Epidermal melanocyte (primary cell): Measurements from ENCODE around the gene LAMA1.

Experiments used
- DNase-seq: peaks from one replicate; pipeline ENCODE4 v3.0.0; 2011; ENCODE audit warnings: low spot score; ENCODE audit not compliant: insufficient read length

Gene LAMA1

DNA sequence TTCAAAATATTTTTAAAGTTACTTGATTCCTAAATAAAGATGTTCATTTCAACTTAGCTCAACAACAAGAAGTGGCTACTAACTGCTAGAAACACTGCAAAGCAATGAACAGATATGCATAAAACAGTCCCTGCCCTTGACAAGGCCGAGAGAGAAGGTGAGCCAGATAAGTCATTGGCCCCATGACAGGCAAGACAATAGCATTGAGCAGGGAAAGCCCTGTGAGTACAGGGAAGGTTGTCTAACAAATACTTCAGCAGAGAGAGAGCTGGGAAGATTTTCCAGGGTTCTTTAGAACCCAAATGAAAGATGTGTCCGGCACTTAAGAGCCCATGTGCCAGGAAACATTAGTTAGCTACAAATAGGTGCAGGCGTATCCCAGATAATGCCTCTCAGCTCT is 4.7 kb downstream of the LAMA1 start:
- DNase-seq: no peak

- no peak for DNase-seq
Measured at GRCh38 chr18:7111134-7111533, 6.5 kb downstream of the LAMA1 start.

- DNase-seq: no peak
Measured at GRCh38 chr18:7105943-7106342, 11.7 kb downstream of the LAMA1 start.

DNA sequence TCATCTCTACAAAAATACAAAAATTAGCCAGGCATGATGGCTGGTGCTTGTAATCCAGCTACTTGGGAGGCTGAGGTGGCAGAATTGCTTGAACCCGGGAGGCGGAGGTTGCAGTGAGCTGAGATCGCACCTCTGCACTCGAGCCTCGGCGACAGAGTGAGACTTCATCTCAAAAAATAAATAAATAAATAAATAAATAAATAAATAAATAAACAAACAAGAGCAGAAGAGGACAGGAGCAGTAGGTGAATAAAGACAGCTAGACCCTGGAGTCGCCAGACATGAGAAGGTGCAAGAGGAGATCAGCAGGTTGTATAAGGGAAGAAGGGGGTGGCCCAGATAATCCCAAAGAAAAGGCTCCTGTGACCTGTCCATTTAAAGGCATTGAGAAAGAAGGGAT is 12.3 kb downstream of the LAMA1 start:
- no peak for DNase-seq

DNA sequence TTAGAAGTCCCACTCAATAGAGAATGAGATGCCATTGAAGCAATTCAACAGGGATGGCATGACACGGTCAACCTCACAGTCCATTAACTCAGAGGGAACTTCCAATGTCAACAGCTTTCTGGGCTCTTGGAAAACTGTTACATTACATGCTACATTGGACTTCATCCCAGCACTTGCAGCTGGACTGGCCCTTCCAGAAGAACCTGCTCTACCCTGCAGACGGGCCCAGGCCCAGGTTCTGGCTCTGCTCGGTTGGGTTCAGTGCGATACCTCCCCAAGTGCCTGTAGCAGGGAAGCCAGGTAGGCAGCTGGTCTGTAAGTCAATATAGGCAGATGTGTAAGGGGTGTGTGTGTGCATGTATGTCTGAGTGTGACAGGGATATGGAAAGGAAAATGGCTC is 12.9 kb downstream of the LAMA1 start:
- DNase-seq: no peak

DNA sequence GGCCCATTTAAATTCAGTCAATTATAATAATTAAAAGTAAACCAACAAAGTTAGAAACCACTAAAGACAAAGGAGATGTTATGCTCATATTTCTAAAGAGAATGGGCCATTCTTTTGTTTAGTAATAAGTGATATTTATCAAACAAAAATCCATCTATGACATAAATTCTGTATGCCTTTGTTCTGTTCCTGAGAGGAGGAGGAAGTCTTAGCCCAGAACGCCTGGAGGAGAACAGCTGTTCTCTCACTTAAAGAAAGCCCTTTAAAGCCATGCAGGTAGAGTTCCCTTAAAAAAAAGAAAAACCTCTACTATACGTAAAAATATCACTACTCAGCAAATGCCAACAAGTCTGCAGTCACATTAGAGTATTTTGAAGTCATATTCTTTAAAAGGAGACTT is 15.5 kb downstream of the LAMA1 start:
- DNase-seq: peak; percentile 17

DNA sequence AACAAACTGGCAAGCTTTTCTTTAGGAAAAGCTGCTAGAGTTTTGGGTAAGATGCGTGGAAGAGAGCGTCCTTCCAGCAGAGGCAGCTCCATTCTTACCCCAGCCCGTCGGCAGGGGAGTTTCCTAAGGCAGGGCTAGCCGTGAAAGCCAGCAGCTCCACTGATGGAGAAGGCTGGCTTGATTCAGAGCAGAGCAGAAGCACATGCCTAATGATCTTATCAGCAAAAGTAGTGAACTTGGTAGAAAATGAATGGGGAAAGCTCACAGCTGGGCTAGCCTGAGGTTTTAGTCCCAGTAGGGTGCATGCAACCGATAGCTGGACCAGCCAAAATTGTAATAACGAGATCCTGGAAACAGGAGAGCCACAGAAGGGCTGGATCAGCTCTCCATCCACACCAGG is 20.8 kb downstream of the LAMA1 start:
- no peak for DNase-seq

DNA sequence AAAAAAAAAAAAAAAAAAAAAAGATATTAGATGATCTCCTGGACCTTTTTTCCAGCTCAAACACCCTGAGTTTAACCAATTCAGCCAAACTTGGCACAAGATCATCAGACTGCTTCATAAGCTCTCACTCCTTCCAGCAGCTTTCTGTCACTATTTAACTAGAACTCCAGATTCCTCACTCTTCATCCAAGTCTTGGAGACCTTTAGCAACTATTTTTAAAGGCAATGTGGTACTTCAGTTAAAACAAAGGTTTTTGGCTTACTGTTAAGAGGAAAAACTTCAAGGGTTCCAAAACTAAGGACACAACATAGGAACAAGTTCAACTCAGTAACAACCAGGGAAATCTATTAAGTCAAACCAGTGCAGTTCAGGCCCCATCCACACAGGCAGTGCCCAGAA is 23.2 kb downstream of the LAMA1 start:
- DNase-seq: no peak

- peak; percentile 50 for DNase-seq
Measured at GRCh38 chr18:7090771-7091170, 26.8 kb downstream of the LAMA1 start.

GRCh38 chr18:7089369-7089768 is 28.2 kb downstream of the LAMA1 start:
- no peak for DNase-seq

DNA sequence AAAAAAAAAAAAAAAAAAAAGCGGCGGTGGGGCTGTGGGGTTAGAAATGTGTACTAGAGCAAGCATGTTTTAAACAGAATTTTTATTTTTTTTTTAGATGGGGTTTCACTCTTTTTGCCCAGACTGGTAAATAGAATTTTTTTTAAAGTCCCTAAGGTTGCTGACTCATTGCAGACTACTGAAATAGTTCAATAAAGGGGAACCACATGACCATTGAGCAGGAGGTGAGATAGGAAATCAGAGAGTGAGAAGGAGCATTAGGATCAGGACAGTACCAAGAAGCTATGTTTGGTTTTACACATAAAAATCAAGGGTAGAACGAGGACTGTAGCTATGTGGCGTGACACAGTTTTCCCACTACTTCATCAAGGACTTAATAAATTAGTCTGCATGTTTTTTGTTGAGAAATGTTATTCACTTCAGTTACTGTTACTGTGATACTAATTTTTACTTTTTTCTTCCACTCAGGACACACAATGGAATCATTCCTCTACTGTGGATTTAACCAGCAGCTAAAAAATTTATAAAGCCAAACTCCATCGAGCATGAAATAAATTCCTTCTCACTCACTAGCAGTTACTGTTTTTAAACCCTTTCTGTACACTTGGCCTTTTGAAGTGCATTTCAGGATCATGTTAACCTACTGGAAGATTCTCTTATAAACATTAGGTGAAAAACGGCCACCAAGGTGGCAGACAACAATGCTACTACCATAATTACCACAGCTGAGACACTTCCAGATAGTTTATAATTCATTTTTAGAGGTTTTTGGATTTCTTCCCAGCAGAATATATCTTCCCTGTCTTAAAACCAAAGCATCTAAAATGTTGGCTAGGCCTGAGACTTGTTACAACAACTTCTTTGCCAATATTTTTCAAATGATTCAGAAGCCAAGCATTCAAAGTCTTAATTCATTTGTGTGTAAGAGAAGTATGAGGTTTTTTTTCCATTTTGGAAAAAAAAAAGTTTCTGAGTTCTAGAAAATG is 33.2 kb downstream of the LAMA1 start:
- DNase-seq: no peak

GRCh38 chr18:7082671-7083070 is 34.9 kb downstream of the LAMA1 start:
- DNase-seq: no peak

- DNase-seq: no peak
Measured at GRCh38 chr18:7079231-7079630, 38.4 kb downstream of the LAMA1 start.

DNA sequence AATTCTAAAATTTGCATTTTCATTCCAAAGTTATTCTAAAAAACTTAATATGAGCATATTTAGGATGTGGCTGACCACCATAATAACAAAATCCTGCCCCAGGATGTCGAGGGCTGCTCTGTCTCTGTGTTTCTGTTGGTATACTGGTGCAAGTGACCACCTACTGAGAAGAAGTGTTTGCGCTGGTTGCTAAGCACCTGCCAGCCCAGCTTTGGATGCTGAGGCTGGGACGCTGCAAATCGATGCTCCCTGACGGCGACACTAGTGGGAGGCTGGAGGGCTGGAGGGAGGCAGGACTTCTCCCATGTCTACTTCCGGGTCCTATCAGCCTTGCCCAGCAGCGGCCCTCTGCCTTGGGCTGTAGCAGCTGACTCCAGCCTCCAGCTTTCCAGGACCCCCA is 45.0 kb downstream of the LAMA1 start:
- DNase-seq: no peak

GRCh38 chr18:7071600-7071999 is 46.0 kb downstream of the LAMA1 start:
- DNase-seq: no peak

DNA sequence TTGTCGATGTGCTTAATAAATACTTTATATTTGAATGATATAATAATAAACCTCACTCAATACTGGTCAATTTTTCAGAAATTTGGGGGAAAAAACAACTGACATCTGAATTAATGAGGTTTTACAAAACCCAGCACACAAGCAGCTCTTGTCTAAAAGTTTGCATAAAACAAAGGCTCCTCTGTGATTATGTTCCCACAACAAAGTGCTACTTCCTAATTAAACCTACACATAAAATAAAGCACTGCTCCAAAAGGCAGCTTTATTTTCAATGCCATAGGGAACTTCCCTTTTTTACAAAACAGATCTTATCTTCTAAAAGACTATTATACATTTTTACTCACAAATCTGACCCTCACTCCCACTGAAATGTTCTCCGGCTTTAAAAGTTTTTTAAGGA is 47.1 kb downstream of the LAMA1 start:
- DNase-seq: no peak

DNA sequence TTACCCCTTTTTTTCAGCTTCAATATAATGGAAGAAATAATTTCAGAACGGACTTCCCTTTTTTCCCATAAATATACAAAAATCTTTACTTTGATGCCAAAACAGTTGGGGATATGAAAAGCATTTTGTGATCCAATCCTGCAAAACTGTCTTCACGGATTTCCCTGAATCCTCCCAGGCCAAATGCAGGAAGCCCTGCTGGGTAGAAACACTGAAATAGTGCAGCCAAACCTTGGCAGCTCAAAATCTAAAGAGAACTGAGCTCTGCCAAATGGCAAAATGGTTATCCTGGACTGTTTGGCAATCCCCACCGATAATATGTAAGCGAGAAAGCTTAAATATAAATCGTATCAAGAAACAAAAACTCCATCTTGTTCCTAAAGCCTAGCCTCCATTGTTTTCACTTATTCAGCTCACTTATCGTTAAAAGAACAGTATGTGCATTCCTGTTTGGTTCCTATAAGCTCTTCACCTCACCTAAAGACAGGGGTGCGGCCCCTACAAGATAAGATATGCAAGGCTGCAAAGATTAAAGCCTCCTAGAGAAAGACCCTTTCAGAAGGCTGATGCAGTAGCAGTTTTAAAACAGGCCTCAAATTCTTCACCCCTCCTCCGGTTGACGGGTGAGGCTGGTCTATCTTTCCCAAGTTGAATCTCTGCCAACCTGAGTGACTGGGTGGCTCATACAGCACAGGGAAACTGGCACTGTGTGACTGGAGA is 48.6 kb downstream of the LAMA1 start:
- no peak for DNase-seq

DNA sequence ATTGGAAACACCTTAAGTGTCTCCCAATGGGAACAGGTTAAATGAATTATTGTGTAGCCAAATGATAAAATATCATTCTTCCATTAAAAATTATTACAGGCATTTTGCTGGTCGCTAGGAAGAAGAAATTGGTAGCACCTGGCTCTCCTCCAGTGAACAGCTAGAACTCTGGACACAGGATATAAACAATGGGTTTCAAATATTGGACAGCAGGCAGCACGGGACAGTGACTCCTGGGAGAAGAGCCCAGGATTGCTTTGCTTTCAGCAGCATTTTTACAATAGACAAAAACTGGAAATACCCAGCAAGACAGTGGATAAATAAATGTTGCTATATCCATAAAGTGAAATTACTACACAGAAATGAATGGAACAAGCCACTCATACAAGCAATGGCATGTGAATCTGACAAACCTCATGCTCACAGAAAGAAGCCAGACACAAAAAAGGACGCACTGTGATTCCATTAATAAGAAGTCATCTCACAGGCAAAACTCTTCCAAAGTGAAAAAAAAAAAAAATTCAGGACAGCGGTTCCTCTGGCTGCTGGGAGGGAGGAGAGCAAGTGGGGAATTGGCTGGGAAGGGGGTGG is 50.5 kb downstream of the LAMA1 start:
- DNase-seq: no peak

DNA sequence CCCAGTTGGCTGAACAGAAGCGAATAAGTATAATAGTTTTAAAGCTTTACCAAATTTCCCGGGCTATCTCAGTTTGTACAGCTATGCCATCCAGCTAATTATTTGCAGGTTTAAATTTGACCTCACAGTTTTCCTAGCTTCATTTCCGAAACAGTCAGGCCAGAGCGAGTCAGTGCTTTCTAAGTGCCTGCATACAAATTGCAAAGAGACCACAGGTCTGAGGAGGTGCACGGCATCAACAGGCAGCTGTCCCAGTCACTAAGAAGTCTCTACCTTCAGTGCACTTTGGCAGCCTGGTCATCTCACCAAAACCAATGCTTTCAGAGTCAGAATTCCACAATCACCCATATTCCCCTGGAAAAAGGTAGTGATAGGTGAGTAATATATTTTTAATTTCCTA is 51.9 kb downstream of the LAMA1 start:
- DNase-seq: no peak

GRCh38 chr18:7064346-7064745 is 53.3 kb downstream of the LAMA1 start:
- DNase-seq: no peak

GRCh38 chr18:7062811-7063210 is 54.8 kb downstream of the LAMA1 start:
- no peak for DNase-seq

- DNase-seq: no peak
Measured at GRCh38 chr18:7062236-7062635, 55.4 kb downstream of the LAMA1 start.
